ENCODE data around the gene DNAH8. TPM values are rescaled to one million over a fixed set of nuclear protein-coding genes. Genes with fewer than 3 reads are reported as not detected.
A peak's percentile ranks its signal among the peaks of the same experiment; 100 is the strongest.

Gene DNAH8
- polyA plus RNA-seq, 3 donors = not detected

GRCh38 chr6:39068391-39068790, 353.3 kb downstream of the DNAH8 start:
- no peak overlapping the region for H3K27ac ChIP-seq (ENCODE audit: low read depth in 1 of 2, low read length in 2 of 2)
- 76% methylated on average over 6 of the region's 7 CpGs for WGBS (ENCODE audit: insufficient coverage)
- no peak overlapping the region for H3K9ac ChIP-seq (ENCODE audit: insufficient read depth, low read length, poor library complexity, severe bottlenecking)
- no peak overlapping the region for H3K4me3 ChIP-seq (replicated peaks in 1 of 3; ENCODE audit: low read depth in 2 of 3, low read length in 3 of 3)
- H3K27me3 ChIP-seq (ENCODE audit: control insufficient read depth in 2 of 2, insufficient read depth in 2 of 2, low read length in 2 of 2) = no peaks in the 10 kb centered on the region
- no peaks in the 10 kb centered on the region for H3K79me2 ChIP-seq (ENCODE audit: insufficient read depth, low read length)
- Mint-ChIP-seq H3K36me3 (no peaks in the 10 kb centered on the region), H3K4me3 (no peak overlapping the region), H3K4me1 (no peaks in the 10 kb centered on the region), H3K27me3 (ENCODE audit: low read depth in 3 of 3) (peaks cover 6 to 12% (median 9%) of the 10 kb centered on the region in 3 donors), H3K27ac (no peak overlapping the region), H3K9me3 (peaks cover 0 to 3% (median 0%) of the 10 kb centered on the region in 7 donors)
- H3K36me3 ChIP-seq (replicated peaks in 1 of 2; ENCODE audit: control insufficient read depth in 1 of 2, insufficient read depth in 2 of 2, low read length in 2 of 2) = no peaks in the 10 kb centered on the region
- no peak overlapping the region for H3K4me2 ChIP-seq (replicated peaks; ENCODE audit: extremely low read depth, low read length, poor library complexity, severe bottlenecking)
- DNase-seq = no peak
- no peak for TF ChIP-seq CTCF (IDR thresholded peaks at IDR 0.05)
- no peak overlapping the region for H2AFZ ChIP-seq (ENCODE audit: insufficient read depth, low read depth, low read length, poor library complexity, severe bottlenecking)
- no peaks in the 10 kb centered on the region for H3K9me3 ChIP-seq (replicated peaks in 1 of 2; ENCODE audit: control insufficient read depth in 1 of 2, insufficient read depth in 1 of 2, low read length in 2 of 2)
- no peaks in the 10 kb centered on the region for H4K20me1 ChIP-seq (ENCODE audit: insufficient read depth, low read length)
- intact Hi-C loops (cut with micrococcal nuclease) = no loop called here
- H3K4me1 ChIP-seq (ENCODE audit: control insufficient read depth in 1 of 2, insufficient read depth in 2 of 2, low read length in 2 of 2) = no peaks in the 10 kb centered on the region

- no peaks in the 10 kb centered on the region for H4K20me1 ChIP-seq (ENCODE audit: insufficient read depth, low read length)
- Mint-ChIP-seq H3K36me3 (no peaks in the 10 kb centered on the region), H3K4me3 (no peak overlapping the region), H3K4me1 (no peaks in the 10 kb centered on the region), H3K9me3 (peaks cover 0 to 3% (median 0%) of the 10 kb centered on the region in 7 donors), H3K27me3 (ENCODE audit: low read depth in 3 of 3) (peaks cover 2 to 14% (median 6%) of the 10 kb centered on the region in 3 donors), H3K27ac (peak overlapping the region in 1 of 7 donors; percentile 35)
- no peaks in the 10 kb centered on the region for H3K27me3 ChIP-seq (ENCODE audit: control insufficient read depth in 2 of 2, insufficient read depth in 2 of 2, low read length in 2 of 2)
- H3K9me3 ChIP-seq (replicated peaks in 1 of 2; ENCODE audit: control insufficient read depth in 1 of 2, insufficient read depth in 1 of 2, low read length in 2 of 2) = no peaks in the 10 kb centered on the region
- no peaks in the 10 kb centered on the region for H3K36me3 ChIP-seq (replicated peaks in 1 of 2; ENCODE audit: control insufficient read depth in 1 of 2, insufficient read depth in 2 of 2, low read length in 2 of 2)
- no peaks in the 10 kb centered on the region for H3K79me2 ChIP-seq (ENCODE audit: insufficient read depth, low read length)
- no peaks in the 10 kb centered on the region for H3K4me1 ChIP-seq (ENCODE audit: control insufficient read depth in 1 of 2, insufficient read depth in 2 of 2, low read length in 2 of 2)
- H3K27ac ChIP-seq (ENCODE audit: low read depth in 1 of 2, low read length in 2 of 2) = no peak overlapping the region
- no peak overlapping the region for H3K9ac ChIP-seq (ENCODE audit: insufficient read depth, low read length, poor library complexity, severe bottlenecking)
- H2AFZ ChIP-seq (ENCODE audit: insufficient read depth, low read depth, low read length, poor library complexity, severe bottlenecking) = no peak overlapping the region
- no peak overlapping the region for H3K4me3 ChIP-seq (replicated peaks in 1 of 3; ENCODE audit: low read depth in 2 of 3, low read length in 3 of 3)
- DNase-seq = no peak
- no peak for TF ChIP-seq CTCF (IDR thresholded peaks at IDR 0.05)
- WGBS (ENCODE audit: insufficient coverage) = 89% methylated on average over 9 of the region's 9 CpGs
- no peak overlapping the region for H3K4me2 ChIP-seq (replicated peaks; ENCODE audit: extremely low read depth, low read length, poor library complexity, severe bottlenecking)
- intact Hi-C loops (cut with micrococcal nuclease) = no loop called here
These were observed 357.7 kb downstream of the DNAH8 start for GRCh38 chr6:39072830-39073229.

Measured in CD14-positive monocyte (primary cell).